GM19397 (cell line): ENCODE measurements around the gene SAYSD1.
A peak's percentile ranks its signal among the peaks of the same experiment; 100 is the strongest.

Source experiments
- ATAC-seq: cut with Tn5 transposase; IDR thresholded peaks from one replicate; pipeline ENCODE4 v1.9.1; 2021; ENCODE audit warnings: mild to moderate bottlenecking, moderate library complexity; ENCODE audit not compliant: unreplicated experiment

The SAYSD1 gene

GRCh38 chr6:39108041-39108839 is 6.7 kb downstream of the SAYSD1 start:
- ATAC-seq = no peak

GRCh38 chr6:39107641-39108040 is 7.3 kb downstream of the SAYSD1 start:
- no peak for ATAC-seq

- ATAC-seq = no peak
These were observed 8.0 kb downstream of the SAYSD1 start for GRCh38 chr6:39107034-39107433.

- no peak for ATAC-seq
These were observed 10.5 kb downstream of the SAYSD1 start for GRCh38 chr6:39104528-39104927.

- peak; percentile 65 for ATAC-seq
These were observed 12.2 kb downstream of the SAYSD1 start for GRCh38 chr6:39102821-39103136.

- peak; percentile 50 for ATAC-seq
These were observed 12.7 kb downstream of the SAYSD1 start for GRCh38 chr6:39102071-39102820.

GRCh38 chr6:39100358-39100757 is 14.6 kb downstream of the SAYSD1 start:
- ATAC-seq = no peak

GRCh38 chr6:39095578-39095977 is 19.4 kb downstream of the SAYSD1 start:
- ATAC-seq = no peak

GRCh38 chr6:39093149-39093708 is 21.8 kb downstream of the SAYSD1 start:
- ATAC-seq = no peak

- no peak for ATAC-seq
These were observed 22.9 kb downstream of the SAYSD1 start for GRCh38 chr6:39092124-39092523.

- ATAC-seq = no peak
These were observed 23.8 kb downstream of the SAYSD1 start for GRCh38 chr6:39091220-39091619.

GRCh38 chr6:39090036-39090435 is 24.9 kb downstream of the SAYSD1 start:
- no peak for ATAC-seq

- no peak for ATAC-seq
These were observed 26.7 kb downstream of the SAYSD1 start for GRCh38 chr6:39088331-39088730.

GRCh38 chr6:39087197-39087596 is 27.8 kb downstream of the SAYSD1 start:
- no peak for ATAC-seq

GRCh38 chr6:39086711-39087110 is 28.3 kb downstream of the SAYSD1 start:
- ATAC-seq = no peak

- ATAC-seq = no peak
These were observed 28.7 kb downstream of the SAYSD1 start for GRCh38 chr6:39086294-39086693.

- no peak for ATAC-seq
These were observed 29.7 kb downstream of the SAYSD1 start for GRCh38 chr6:39085129-39085797.

- no peak for ATAC-seq
These were observed 30.5 kb downstream of the SAYSD1 start for GRCh38 chr6:39084506-39084905.

GRCh38 chr6:39083231-39083634 is 31.8 kb downstream of the SAYSD1 start:
- ATAC-seq = no peak

- ATAC-seq = no peak
These were observed 32.7 kb downstream of the SAYSD1 start for GRCh38 chr6:39082310-39082709.

- no peak for ATAC-seq
These were observed 34.6 kb downstream of the SAYSD1 start for GRCh38 chr6:39080246-39080875.
